ENCODE measurements around the gene RNF169. TPM values are rescaled to one million over a fixed set of nuclear protein-coding genes. Genes with fewer than 3 reads are reported as not detected.
A peak's percentile ranks its signal among the peaks of the same experiment; 100 is the strongest.
"Not testable (repeated sequence)": the region's sequence is repeated elsewhere in the genome, so short reads cannot be mapped to it uniquely, and the experiment has no call there.

The RNF169 gene
- total RNA-seq, 1 experiment from 2014 or later, result 9.6 TPM

DNA sequence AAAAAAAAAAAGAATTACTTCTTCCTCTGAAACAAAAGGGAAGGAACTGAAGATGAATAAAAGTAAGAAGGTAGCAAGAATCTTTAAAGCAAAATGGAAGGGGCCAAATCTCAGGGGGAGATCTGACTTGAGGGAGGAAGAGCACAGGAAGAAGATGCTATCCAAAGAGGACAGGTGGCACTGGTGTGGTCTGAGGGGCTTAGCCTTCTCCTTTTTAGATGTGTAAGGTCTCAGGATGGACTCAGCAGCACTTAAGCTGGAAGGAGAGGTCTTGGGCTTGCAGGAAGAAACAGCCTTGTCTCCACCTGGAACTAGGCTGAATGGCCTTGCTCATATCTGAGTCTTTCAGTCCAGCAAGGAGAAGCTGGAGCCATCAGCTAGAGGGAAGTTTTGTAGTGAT is 5.0 kb upstream of the RNF169 start:
- no peak for DNase-seq
- no peaks in the 10 kb centered on the region for H3K36me3 ChIP-seq (replicated peaks; ENCODE audit: control insufficient read depth, insufficient read depth, low read length)
- no peak overlapping the region for H3K4me3 ChIP-seq (ENCODE audit: insufficient read depth, low read depth, low read length)
- no peaks in the 10 kb centered on the region for H3K27me3 ChIP-seq (ENCODE audit: control insufficient read depth, insufficient read depth, low read length)

DNA sequence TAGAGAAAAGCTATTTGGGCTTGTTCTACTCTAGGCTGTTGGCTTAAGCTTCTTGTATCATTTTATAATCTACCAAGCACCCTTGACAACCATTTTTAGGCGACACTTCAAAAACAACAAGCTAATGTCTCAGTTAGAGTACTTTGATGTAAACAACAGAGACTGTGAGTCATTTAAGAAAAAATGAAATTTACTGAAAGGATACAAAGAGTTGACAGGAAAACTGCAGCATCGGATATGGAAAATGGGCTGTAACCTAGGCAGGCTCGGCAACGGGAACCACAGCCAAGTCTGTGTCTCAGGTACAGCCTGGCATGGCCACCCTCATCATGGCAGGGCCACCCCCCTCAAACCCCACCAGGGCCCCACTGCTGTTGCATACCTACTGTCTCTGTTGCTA is 4.4 kb upstream of the RNF169 start:
- Histone ChIP-seq H3K4me3 (ENCODE audit: insufficient read depth, low read depth, low read length) (no peak overlapping the region), H3K36me3 (replicated peaks; ENCODE audit: control insufficient read depth, insufficient read depth, low read length) (no peaks in the 10 kb centered on the region), H3K27me3 (ENCODE audit: control insufficient read depth, insufficient read depth, low read length) (no peaks in the 10 kb centered on the region)
- no peak for DNase-seq

DNA sequence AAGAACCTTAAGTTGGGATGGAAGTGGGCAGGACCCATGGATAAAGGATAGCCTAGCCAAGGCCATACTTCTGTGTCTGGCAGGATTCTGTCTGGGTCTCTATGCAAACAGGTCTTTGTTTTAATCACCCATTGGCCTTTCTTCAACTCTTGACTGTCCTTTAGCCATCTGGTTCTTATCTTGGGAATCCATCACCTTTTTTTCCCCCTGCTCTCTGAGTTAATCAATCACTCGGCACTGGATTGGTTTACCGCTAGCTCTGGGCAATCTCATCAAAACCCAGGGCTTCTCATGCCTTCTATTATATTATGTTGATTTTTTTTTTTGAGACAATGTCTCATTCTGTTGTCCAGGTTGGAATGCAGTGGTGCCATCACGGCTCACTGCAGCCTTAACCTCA is 1.8 kb upstream of the RNF169 start:
- Histone ChIP-seq H3K27me3 (ENCODE audit: control insufficient read depth, insufficient read depth, low read length) (no peaks in the 10 kb centered on the region), H3K4me3 (ENCODE audit: insufficient read depth, low read depth, low read length) (no peak overlapping the region), H3K36me3 (replicated peaks; ENCODE audit: control insufficient read depth, insufficient read depth, low read length) (no peaks in the 10 kb centered on the region)
- no peak for DNase-seq

DNA sequence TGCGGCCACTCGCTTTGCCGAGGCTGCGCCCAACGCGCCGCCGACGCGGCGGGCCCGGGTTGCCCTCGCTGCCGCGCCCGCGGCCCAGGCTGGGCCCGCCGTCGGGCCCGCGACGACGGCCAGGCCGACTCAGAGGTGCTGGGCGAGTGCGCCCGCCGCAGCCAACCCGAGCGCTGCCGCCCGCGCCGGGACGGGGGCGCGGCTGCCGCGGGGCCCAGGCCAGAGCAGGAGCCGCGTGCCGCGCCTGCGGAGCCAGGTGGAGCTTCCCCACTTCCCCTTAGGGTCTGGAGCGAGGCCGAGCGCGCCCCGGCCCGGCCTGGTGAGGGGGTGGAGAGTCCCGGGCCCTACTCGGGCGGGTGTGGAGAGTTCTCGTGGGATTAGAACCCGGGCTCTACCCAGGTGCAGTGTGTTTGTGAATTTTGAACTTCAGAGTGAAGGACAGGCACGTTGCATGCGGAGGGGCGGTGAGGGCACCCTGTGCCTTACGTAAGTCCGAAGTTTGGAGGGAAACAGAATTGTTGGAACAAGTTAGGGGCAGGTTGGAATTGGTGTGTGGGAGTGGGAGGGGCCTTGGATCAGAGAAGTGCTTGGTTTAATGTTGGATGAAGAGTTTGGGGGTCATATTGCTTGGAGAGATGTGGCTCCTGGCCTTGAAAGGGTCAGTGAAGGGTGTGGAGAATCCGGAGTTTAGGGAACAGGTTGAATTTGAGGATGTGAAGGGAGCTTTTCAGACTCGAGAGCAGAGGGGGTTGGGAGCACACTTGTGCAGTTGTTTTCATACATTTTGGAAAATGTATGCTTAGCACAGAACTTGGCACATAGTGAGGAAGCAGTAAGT is 697 bp downstream of the RNF169 start:
- DNase-seq, result peak; percentile 90
- peak overlapping the region; percentile 77 for H3K4me3 ChIP-seq (ENCODE audit: insufficient read depth, low read depth, low read length)
- no peaks in the 10 kb centered on the region for H3K36me3 ChIP-seq (replicated peaks; ENCODE audit: control insufficient read depth, insufficient read depth, low read length)
- H3K27me3 ChIP-seq (ENCODE audit: control insufficient read depth, insufficient read depth, low read length), result no peaks in the 10 kb centered on the region

DNA sequence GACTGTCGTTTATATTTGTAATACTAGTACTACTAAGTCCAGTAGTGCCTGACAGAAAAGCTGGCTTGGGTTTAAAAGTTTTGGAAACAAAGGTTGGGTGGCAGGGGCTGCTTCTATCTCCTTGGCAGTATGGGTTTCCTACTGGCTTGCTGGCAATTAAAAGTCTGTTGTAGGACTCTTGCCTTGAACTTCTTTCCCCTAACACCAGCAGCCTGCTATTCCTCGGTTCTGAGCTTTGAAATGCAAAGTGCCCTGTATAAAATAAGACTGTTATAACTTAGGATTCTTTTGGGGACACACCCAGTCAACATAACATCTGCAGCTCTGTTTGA is 1.3 kb downstream of the RNF169 start:
- Histone ChIP-seq H3K4me3 (ENCODE audit: insufficient read depth, low read depth, low read length) (peak overlapping the region; percentile 77), H3K36me3 (replicated peaks; ENCODE audit: control insufficient read depth, insufficient read depth, low read length) (no peaks in the 10 kb centered on the region), H3K27me3 (ENCODE audit: control insufficient read depth, insufficient read depth, low read length) (no peaks in the 10 kb centered on the region)
- DNase-seq, result peak; percentile 30

DNA sequence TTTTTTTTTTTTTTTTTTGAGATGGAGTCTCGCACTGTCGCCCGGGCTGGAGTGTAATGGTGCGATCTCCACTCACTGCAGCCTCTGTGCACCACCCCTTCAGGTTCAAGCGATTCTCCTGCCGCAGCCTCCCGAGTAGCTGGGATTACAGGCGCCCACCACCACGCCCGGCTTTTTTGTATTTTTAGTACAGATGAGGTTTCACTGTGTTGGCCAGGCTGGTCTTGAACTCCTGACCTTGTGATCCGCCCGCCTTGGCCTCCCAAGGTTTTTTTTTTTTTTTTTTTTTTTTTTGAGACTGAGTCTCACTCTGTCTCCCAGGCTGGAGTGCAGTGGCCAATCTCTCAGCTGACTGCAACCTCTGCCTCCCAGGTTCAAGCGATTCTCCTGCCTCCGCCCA is 1.9 kb downstream of the RNF169 start:
- not testable (repeated sequence) for H3K4me3 ChIP-seq (ENCODE audit: insufficient read depth, low read depth, low read length); DNase-seq; H3K36me3 ChIP-seq (replicated peaks; ENCODE audit: control insufficient read depth, insufficient read depth, low read length); H3K27me3 ChIP-seq (ENCODE audit: control insufficient read depth, insufficient read depth, low read length)

DNA sequence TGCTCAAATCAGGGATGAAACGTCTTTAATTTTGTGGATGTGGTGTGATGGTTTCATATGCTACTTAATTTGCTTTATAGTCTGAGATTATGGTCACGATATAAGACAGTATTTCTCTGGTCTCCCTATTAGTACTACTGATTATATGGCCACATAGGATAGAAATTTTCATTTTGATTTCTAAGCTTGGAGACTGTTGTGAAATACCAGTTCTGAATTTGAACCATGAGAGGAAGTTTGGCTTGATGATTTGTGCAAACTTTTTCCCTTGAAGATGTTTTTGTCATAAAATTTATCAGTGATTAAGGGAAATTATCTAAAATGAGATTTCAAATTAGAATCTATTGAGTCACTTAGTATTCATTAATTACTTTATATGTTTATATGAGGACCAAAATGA is 2.7 kb downstream of the RNF169 start:
- DNase-seq, result no peak
- no peaks in the 10 kb centered on the region for H3K27me3 ChIP-seq (ENCODE audit: control insufficient read depth, insufficient read depth, low read length)
- H3K36me3 ChIP-seq (replicated peaks; ENCODE audit: control insufficient read depth, insufficient read depth, low read length), result no peaks in the 10 kb centered on the region
- H3K4me3 ChIP-seq (ENCODE audit: insufficient read depth, low read depth, low read length), result no peak overlapping the region

DNA sequence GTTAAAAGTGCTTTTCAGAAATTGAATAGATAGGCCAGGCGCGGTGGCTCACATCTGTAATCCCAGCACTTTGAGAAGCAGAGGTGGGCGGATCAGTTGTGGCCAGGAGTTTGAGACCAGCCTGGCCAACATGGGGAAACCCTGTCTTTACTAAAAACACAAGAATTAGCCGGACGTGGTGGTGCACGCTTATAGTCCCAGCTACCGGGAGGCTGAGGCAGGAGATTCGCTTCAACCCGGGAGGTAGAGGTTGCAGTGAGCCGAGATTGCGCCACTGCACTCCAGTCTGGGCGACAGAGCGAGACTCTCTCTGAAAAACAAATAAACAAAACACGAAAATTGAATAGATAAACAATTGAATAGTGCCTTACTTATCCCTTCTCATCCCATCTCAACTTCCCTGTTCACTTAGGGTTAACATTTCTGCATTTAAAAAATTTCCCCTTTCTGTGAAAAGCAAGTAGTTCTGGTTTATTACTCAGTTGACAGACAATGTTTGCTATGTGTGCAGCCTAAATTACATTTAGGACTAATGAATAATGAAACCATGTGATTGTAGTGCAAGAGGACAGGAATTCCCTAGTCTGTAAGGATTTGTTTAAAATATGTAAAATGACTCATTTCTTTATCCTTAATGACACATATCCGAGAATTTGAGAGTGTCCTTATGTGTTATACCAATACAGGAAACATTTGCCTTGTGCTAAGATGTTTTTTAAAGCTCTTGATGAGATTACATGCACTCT is 6.0 kb downstream of the RNF169 start:
- H3K27me3 ChIP-seq (ENCODE audit: control insufficient read depth, insufficient read depth, low read length), result no peaks in the 10 kb centered on the region
- H3K36me3 ChIP-seq (replicated peaks; ENCODE audit: control insufficient read depth, insufficient read depth, low read length), result no peaks in the 10 kb centered on the region
- H3K4me3 ChIP-seq (ENCODE audit: insufficient read depth, low read depth, low read length), result no peak overlapping the region
- DNase-seq, result no peak

DNA sequence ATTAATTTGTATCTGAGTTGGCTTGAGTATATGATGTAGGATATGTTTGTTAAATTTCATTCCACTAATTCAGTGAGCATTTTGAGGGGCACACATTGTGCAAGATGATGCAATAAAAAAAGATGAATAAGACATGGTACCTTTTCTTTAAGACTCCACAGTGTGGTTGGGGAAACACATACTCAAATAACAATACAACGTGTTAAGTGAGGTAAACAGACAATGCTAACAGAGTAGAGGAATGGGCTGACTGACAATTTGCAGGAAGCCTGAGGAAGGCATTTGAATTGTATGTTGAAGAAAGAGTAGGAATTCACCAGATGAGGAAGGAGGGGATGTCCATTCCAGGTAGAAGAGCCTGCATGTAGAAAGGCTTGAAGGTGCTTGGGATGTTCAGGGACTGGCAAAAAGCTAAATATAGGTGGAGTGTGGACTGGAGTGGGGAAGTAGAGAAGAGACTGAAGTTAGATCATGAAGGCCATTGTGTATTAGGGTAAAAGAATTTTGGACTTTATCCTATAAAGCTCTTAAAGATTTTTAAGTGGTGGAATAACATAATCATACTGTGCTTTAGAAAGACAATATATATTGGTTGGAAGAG is 6.8 kb downstream of the RNF169 start:
- Histone ChIP-seq H3K27me3 (ENCODE audit: control insufficient read depth, insufficient read depth, low read length) (no peaks in the 10 kb centered on the region), H3K36me3 (replicated peaks; ENCODE audit: control insufficient read depth, insufficient read depth, low read length) (no peaks in the 10 kb centered on the region), H3K4me3 (ENCODE audit: insufficient read depth, low read depth, low read length) (no peak overlapping the region)
- DNase-seq, result peak; percentile 54

DNA sequence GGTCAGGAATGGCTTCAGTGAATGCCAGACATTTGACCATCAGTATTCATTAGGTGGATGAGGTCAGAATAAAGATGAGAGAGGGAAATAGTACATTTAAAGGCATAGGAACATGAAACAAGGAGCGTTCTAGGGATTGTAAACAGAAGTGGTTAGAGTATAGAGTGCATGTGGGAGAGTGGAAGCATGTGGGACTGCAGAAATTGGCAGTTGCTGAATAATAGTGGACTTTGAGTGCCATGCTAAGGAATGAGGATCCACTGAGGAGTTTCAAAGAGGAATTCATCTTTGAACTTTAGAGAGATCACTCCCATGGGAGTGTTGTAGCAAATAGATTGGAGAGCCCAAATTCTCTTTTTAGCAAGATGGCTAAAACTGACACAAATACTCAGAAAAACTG is 7.9 kb downstream of the RNF169 start:
- Histone ChIP-seq H3K4me3 (ENCODE audit: insufficient read depth, low read depth, low read length) (no peak overlapping the region), H3K27me3 (ENCODE audit: control insufficient read depth, insufficient read depth, low read length) (no peaks in the 10 kb centered on the region), H3K36me3 (replicated peaks; ENCODE audit: control insufficient read depth, insufficient read depth, low read length) (no peaks in the 10 kb centered on the region)
- no peak for DNase-seq

DNA sequence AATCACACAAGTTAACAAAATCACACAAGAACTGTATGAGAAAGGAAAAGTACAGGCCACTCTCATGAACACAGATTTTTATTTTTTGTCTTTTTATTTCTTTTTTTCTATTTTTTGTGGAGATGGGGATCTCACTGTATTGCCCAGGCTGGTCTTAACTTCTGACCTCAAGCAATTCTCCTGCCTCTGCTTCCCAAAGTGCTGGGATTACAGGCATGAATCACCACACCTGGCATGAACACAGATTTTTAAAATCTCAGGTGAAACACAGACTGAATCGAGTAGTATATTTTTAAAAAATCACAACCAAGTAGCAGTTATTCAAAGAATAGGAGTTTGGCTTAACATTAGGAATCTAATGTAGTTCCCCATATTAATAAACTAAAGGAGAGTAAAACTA is 18.3 kb downstream of the RNF169 start:
- Histone ChIP-seq H3K27me3 (ENCODE audit: control insufficient read depth, insufficient read depth, low read length) (no peaks in the 10 kb centered on the region), H3K36me3 (replicated peaks; ENCODE audit: control insufficient read depth, insufficient read depth, low read length) (no peaks in the 10 kb centered on the region), H3K4me3 (ENCODE audit: insufficient read depth, low read depth, low read length) (no peak overlapping the region)
- no peak for DNase-seq

DNA sequence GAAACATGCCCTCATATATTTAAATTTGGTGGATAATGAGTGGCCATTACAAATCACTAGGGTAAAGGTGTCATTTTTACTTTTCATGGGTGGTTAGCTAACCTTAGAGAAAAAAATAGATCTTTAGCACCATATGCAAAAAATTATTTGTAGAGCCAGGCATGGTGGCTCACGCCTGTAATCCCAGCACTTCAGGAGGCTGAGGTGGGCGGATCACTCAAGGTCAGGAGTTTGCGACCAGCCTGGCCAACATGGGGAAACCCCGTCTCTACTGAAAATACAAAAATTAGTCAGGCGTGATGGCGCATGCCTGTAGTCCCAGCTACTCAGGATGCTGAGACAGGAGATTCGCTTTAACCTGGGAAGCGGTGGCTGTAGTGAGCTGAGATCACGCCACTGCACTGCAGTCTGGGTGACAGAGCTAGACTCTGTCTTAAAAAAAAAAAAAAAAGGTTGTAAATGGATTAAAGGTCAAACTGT is 19.6 kb downstream of the RNF169 start:
- not testable (repeated sequence) for DNase-seq; H3K4me3 ChIP-seq (ENCODE audit: insufficient read depth, low read depth, low read length); H3K36me3 ChIP-seq (replicated peaks; ENCODE audit: control insufficient read depth, insufficient read depth, low read length); H3K27me3 ChIP-seq (ENCODE audit: control insufficient read depth, insufficient read depth, low read length)

DNA sequence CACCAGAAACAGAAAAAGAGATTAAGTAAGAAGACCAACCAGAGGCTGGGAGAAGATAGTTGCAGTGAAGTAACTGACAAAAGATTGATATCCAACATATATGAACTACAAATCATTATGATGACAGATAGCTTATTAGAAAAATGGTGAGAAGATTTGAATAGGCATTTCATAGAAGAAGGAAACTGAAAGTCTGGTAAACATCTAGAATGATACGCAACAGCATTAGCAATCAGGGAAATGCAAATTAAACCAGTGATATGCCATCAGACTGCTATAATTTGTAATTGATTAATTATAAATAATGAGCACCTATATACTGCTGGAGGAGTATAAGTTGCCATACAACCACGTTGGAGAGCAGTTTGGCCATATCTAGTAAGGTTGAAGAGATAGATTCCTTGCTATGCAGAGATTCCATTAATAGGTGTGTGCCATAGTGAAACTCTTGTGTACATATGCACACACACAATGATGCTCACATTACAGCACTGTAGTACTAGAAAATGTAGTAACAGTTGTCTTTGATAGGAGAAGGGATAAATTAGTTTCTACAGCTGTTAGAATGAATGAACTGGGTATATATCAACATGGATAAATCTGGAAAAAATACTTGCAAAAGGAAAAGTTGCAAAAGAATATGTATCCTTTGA is 20.5 kb downstream of the RNF169 start:
- no peak overlapping the region for H3K4me3 ChIP-seq (ENCODE audit: insufficient read depth, low read depth, low read length)
- no peak for DNase-seq
- no peaks in the 10 kb centered on the region for H3K36me3 ChIP-seq (replicated peaks; ENCODE audit: control insufficient read depth, insufficient read depth, low read length)
- H3K27me3 ChIP-seq (ENCODE audit: control insufficient read depth, insufficient read depth, low read length), result no peaks in the 10 kb centered on the region

DNA sequence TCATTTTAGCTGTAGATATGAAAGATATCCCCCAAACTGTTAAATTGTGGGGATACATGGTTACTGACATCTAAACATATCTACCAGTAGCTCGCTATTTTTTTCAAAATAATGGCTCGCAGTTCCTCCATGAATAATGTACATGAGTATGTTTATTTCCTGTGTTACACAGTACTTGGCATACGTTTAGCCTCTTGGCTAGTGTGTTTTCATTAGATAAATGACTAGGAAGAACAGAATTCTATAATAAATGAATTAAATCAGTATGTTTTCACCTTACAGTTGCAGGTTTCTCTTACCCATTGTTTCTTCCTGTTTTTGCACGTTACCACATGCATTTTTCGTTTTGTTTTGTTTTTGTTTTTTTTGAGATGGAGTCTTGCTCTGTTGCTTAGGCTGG is 21.8 kb downstream of the RNF169 start:
- Histone ChIP-seq H3K4me3 (ENCODE audit: insufficient read depth, low read depth, low read length) (no peak overlapping the region), H3K27me3 (ENCODE audit: control insufficient read depth, insufficient read depth, low read length) (no peaks in the 10 kb centered on the region), H3K36me3 (replicated peaks; ENCODE audit: control insufficient read depth, insufficient read depth, low read length) (no peaks in the 10 kb centered on the region)
- no peak for DNase-seq

Measured in H7 (cell line).